BLaER1 (cell line): ENCODE measurements around the gene AHSG.

Experiments
- H3K27ac ChIP-seq: shearing (Covaris generic); formaldehyde crosslinking; 2 replicates; pipeline ENCODE4 v1.8.1; 2022
- H3K27me3 ChIP-seq: shearing (Covaris generic); formaldehyde crosslinking; 2 replicates; pipeline ENCODE4 v1.8.1; 2022
- H3K36me3 ChIP-seq: shearing (Covaris generic); formaldehyde crosslinking; 2 replicates; pipeline ENCODE4 v1.8.1; 2022
- H3K4me1 ChIP-seq: shearing (Covaris generic); formaldehyde crosslinking; 2 replicates; pipeline ENCODE4 v1.8.1; 2022
- H3K4me2 ChIP-seq: shearing (Covaris generic); formaldehyde crosslinking; 2 replicates; pipeline ENCODE4 v1.8.1; 2022
- H3K4me3 ChIP-seq: shearing (Covaris generic); formaldehyde crosslinking; 2 replicates; pipeline ENCODE4 v1.8.1; 2022
- H3K9ac ChIP-seq: shearing (Covaris generic); formaldehyde crosslinking; 2 replicates; pipeline ENCODE4 v1.8.1; 2022
- H3K9me3 ChIP-seq: shearing (Covaris generic); formaldehyde crosslinking; 2 replicates; pipeline ENCODE4 v1.8.1; 2022
- H4K20me1 ChIP-seq: shearing (Covaris generic); formaldehyde crosslinking; 2 replicates; pipeline ENCODE4 v1.8.1; 2022
- Cebpa-rat ChIP-seq: shearing (Covaris generic); IDR thresholded peaks from 2 replicates; pipeline ENCODE4 v1.8.1; 2022

AHSG gene

GRCh38 chr3:186616299-186616617 lies 3.4 kb downstream of the AHSG start:
- no peaks in the 10 kb centered on the region for H3K36me3 ChIP-seq
- no peaks in the 10 kb centered on the region for H3K27me3 ChIP-seq
- H3K9ac ChIP-seq = no peak overlapping the region
- TF ChIP-seq Cebpa-rat = no peak
- no peak overlapping the region for H3K4me2 ChIP-seq
- H4K20me1 ChIP-seq = no peaks in the 10 kb centered on the region
- H3K4me3 ChIP-seq = no peak overlapping the region
- no peaks in the 10 kb centered on the region for H3K9me3 ChIP-seq
- no peak overlapping the region for H3K27ac ChIP-seq
- H3K4me1 ChIP-seq = peaks cover 20% of the 10 kb centered on the region

GRCh38 chr3:186617036-186617946 lies 4.4 kb downstream of the AHSG start:
- H3K9ac ChIP-seq = no peak overlapping the region
- H3K4me1 ChIP-seq = peaks cover 20% of the 10 kb centered on the region
- H4K20me1 ChIP-seq = no peaks in the 10 kb centered on the region
- H3K27me3 ChIP-seq = no peaks in the 10 kb centered on the region
- no peak overlapping the region for H3K4me3 ChIP-seq
- no peak for TF ChIP-seq Cebpa-rat
- H3K36me3 ChIP-seq = no peaks in the 10 kb centered on the region
- H3K27ac ChIP-seq = no peak overlapping the region
- H3K4me2 ChIP-seq = peak overlapping the region; percentile 16
- H3K9me3 ChIP-seq = no peaks in the 10 kb centered on the region

GRCh38 chr3:186618318-186618938 lies 5.6 kb downstream of the AHSG start:
- Histone ChIP-seq H3K9ac (no peak overlapping the region), H3K27ac (no peak overlapping the region), H3K4me3 (no peak overlapping the region), H3K9me3 (no peaks in the 10 kb centered on the region), H3K4me2 (no peak overlapping the region), H3K36me3 (no peaks in the 10 kb centered on the region), H4K20me1 (no peaks in the 10 kb centered on the region), H3K27me3 (no peaks in the 10 kb centered on the region), H3K4me1 (peaks cover 20% of the 10 kb centered on the region)
- TF ChIP-seq Cebpa-rat = no peak

- H3K4me3 ChIP-seq = no peak overlapping the region
- no peak for TF ChIP-seq Cebpa-rat
- no peaks in the 10 kb centered on the region for H4K20me1 ChIP-seq
- no peak overlapping the region for H3K4me2 ChIP-seq
- H3K4me1 ChIP-seq = peaks cover 9% of the 10 kb centered on the region
- H3K27me3 ChIP-seq = no peaks in the 10 kb centered on the region
- no peak overlapping the region for H3K27ac ChIP-seq
- no peaks in the 10 kb centered on the region for H3K9me3 ChIP-seq
- H3K9ac ChIP-seq = no peak overlapping the region
- no peaks in the 10 kb centered on the region for H3K36me3 ChIP-seq
These were observed 6.9 kb downstream of the AHSG start for GRCh38 chr3:186619787-186620212.

- Histone ChIP-seq H3K27ac (no peak overlapping the region), H3K9me3 (no peaks in the 10 kb centered on the region), H3K4me1 (peaks cover 8% of the 10 kb centered on the region), H4K20me1 (no peaks in the 10 kb centered on the region), H3K9ac (no peak overlapping the region), H3K4me3 (no peak overlapping the region), H3K27me3 (no peaks in the 10 kb centered on the region), H3K36me3 (no peaks in the 10 kb centered on the region), H3K4me2 (no peak overlapping the region)
- no peak for TF ChIP-seq Cebpa-rat
These were observed 7.6 kb downstream of the AHSG start for GRCh38 chr3:186620213-186621092.

GRCh38 chr3:186621894-186622650 lies 9.2 kb downstream of the AHSG start:
- Histone ChIP-seq H3K9me3 (no peaks in the 10 kb centered on the region), H3K27me3 (no peaks in the 10 kb centered on the region), H4K20me1 (no peaks in the 10 kb centered on the region), H3K27ac (no peak overlapping the region), H3K4me3 (no peak overlapping the region), H3K4me1 (peaks cover 2% of the 10 kb centered on the region), H3K4me2 (no peak overlapping the region), H3K9ac (no peak overlapping the region), H3K36me3 (no peaks in the 10 kb centered on the region)
- no peak for TF ChIP-seq Cebpa-rat

- Histone ChIP-seq H3K4me3 (no peak overlapping the region), H3K27ac (no peak overlapping the region), H4K20me1 (no peaks in the 10 kb centered on the region), H3K4me2 (no peak overlapping the region), H3K9ac (no peak overlapping the region), H3K27me3 (no peaks in the 10 kb centered on the region), H3K36me3 (no peaks in the 10 kb centered on the region), H3K4me1 (no peaks in the 10 kb centered on the region), H3K9me3 (no peaks in the 10 kb centered on the region)
- TF ChIP-seq Cebpa-rat = no peak
These were observed 9.9 kb downstream of the AHSG start for GRCh38 chr3:186622651-186623310.

- no peaks in the 10 kb centered on the region for H3K27me3 ChIP-seq
- TF ChIP-seq Cebpa-rat = no peak
These were observed 11.7 kb downstream of the AHSG start for GRCh38 chr3:186624598-186624997.

GRCh38 chr3:186625600-186626042 lies 12.8 kb downstream of the AHSG start:
- H3K9me3 ChIP-seq = no peaks in the 10 kb centered on the region
- no peaks in the 10 kb centered on the region for H3K36me3 ChIP-seq
- H3K27me3 ChIP-seq = no peaks in the 10 kb centered on the region
- no peak overlapping the region for H3K27ac ChIP-seq
- H3K9ac ChIP-seq = no peak overlapping the region
- no peaks in the 10 kb centered on the region for H3K4me1 ChIP-seq
- H3K4me3 ChIP-seq = no peak overlapping the region
- no peak for TF ChIP-seq Cebpa-rat
- H4K20me1 ChIP-seq = no peaks in the 10 kb centered on the region
- no peak overlapping the region for H3K4me2 ChIP-seq

More at GRCh38 chr3:186624598-186624997, 11.7 kb downstream of the AHSG start:
- Histone ChIP-seq H3K9ac (no peak overlapping the region), H3K27ac (no peak overlapping the region), H3K9me3 (no peaks in the 10 kb centered on the region), H3K4me1 (no peaks in the 10 kb centered on the region), H4K20me1 (no peaks in the 10 kb centered on the region), H3K36me3 (no peaks in the 10 kb centered on the region), H3K4me2 (no peak overlapping the region), H3K4me3 (no peak overlapping the region)
